Activated CD8-positive, alpha-beta T cell treated with anti-CD3 and anti-CD28 coated beads for 36 hours (primary cell): ENCODE measurements around the gene TRHDE. TPM values are rescaled to one million over a fixed set of nuclear protein-coding genes. Genes with fewer than 3 reads are reported as not detected.

Experiments used
- ATAC-seq: fragments of 200-7000 bp; cut with Tn5 transposase; one replicate; pipeline ENCODE4 v1.10.0; 2021; ENCODE audit warnings: mild to moderate bottlenecking, moderate library complexity
- CTCF ChIA-PET: fragments of 350-600 bp; sonication (Branson Sonifier 250); formaldehyde crosslinking; loops from one replicate; lab custom pipeline; 2021; ENCODE audit warnings: antibody characterized with exemption; lab: Charles Lee
- POLR2A ChIA-PET: fragments of 350-600 bp; sonication (Branson Sonifier 250); formaldehyde crosslinking; loops from one replicate; lab custom pipeline; 2021; ENCODE audit warnings: antibody characterized with exemption; lab: Charles Lee
- DNase-seq: peaks from one replicate; pipeline ENCODE4 v3.0.0-alpha.2; 2020
- H3K27ac Mint-ChIP-seq: one replicate; pipeline ENCODE4 v1.8.0; 2021; ENCODE audit warnings: mild to moderate bottlenecking, mixed read lengths
- H3K27me3 Mint-ChIP-seq: one replicate; pipeline ENCODE4 v1.8.0; 2021; ENCODE audit warnings: mixed read lengths
- H3K36me3 Mint-ChIP-seq: one replicate; pipeline ENCODE4 v1.8.0; 2021; ENCODE audit warnings: low read depth, mixed read lengths
- H3K4me1 Mint-ChIP-seq: one replicate; pipeline ENCODE4 v1.8.0; 2021; ENCODE audit warnings: low read depth, mixed read lengths
- H3K4me3 Mint-ChIP-seq: one replicate; pipeline ENCODE4 v1.8.0; 2021; ENCODE audit warnings: mild to moderate bottlenecking, moderate library complexity, mixed read lengths
- H3K9me3 Mint-ChIP-seq: one replicate; pipeline ENCODE4 v1.8.0; 2021; ENCODE audit warnings: mixed read lengths
- intact Hi-C: fragments of 100-400 bp; cut with micrococcal nuclease; formaldehyde crosslinking; loops from one replicate; pipeline ENCODE4 v1.10.0; 2022
- total RNA-seq, 2 experiments: library from RNA; stranded (reverse); gene quantifications; one replicate each; pipeline ENCODE4 v1.2.3, GENCODE V29; 2021
- TF ChIP-seq, protein P1 (sequence below): fragments of 200-600 bp; IDR thresholded peaks from one replicate; pipeline ENCODE4 v1.8.0; 2022; ENCODE audit warnings: antibody characterized with exemption, mild to moderate bottlenecking

The TRHDE gene
- total RNA-seq, 2 experiments from 2014 or later, result not detected

DNA sequence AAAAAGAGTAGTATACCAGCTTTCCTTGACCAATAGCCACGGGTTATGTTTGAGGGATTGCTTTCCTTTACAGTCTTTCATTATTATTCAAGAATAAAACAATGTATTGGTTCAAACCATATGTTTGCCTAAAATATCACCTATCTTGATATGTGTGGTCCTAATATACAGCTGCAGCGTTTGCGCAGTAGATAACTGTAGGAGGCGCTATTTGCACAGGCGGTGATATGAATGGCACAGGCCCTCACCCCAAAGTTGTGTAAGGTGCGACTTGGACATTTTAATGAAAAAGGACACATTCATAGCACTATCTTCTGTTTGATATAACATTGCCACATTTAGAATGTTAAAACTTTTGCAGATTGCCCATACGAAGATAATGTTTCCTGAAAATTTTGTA, 298.4 kb downstream of the TRHDE start:
- intact Hi-C loops, result no loop called here
- ATAC-seq, result no peak
- Mint-ChIP-seq H3K4me1 (no peaks in the 10 kb centered on the region), H3K27ac (no peak overlapping the region), H3K27me3 (no peaks in the 10 kb centered on the region), H3K4me3 (no peak overlapping the region), H3K36me3 (no peaks in the 10 kb centered on the region), H3K9me3 (peaks cover 3% of the 10 kb centered on the region)
- POLR2A ChIA-PET, result no interaction called here
- TF ChIP-seq, protein P1, sequence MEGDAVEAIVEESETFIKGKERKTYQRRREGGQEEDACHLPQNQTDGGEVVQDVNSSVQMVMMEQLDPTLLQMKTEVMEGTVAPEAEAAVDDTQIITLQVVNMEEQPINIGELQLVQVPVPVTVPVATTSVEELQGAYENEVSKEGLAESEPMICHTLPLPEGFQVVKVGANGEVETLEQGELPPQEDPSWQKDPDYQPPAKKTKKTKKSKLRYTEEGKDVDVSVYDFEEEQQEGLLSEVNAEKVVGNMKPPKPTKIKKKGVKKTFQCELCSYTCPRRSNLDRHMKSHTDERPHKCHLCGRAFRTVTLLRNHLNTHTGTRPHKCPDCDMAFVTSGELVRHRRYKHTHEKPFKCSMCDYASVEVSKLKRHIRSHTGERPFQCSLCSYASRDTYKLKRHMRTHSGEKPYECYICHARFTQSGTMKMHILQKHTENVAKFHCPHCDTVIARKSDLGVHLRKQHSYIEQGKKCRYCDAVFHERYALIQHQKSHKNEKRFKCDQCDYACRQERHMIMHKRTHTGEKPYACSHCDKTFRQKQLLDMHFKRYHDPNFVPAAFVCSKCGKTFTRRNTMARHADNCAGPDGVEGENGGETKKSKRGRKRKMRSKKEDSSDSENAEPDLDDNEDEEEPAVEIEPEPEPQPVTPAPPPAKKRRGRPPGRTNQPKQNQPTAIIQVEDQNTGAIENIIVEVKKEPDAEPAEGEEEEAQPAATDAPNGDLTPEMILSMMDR, result no peak
- CTCF ChIA-PET, result no interaction called here
- no peak for DNase-seq

- DNase-seq, result no peak
- no peak overlapping the region for H3K4me3 Mint-ChIP-seq
- intact Hi-C loops, result no loop called here
- POLR2A ChIA-PET, result no interaction called here
- TF ChIP-seq, protein P1, result no peak
- no peaks in the 10 kb centered on the region for H3K27me3 Mint-ChIP-seq
- CTCF ChIA-PET, result no interaction called here
- peaks cover 5% of the 10 kb centered on the region for H3K9me3 Mint-ChIP-seq
- H3K27ac Mint-ChIP-seq, result no peak overlapping the region
- ATAC-seq, result no peak
- H3K4me1 Mint-ChIP-seq, result no peaks in the 10 kb centered on the region
- H3K36me3 Mint-ChIP-seq, result no peaks in the 10 kb centered on the region
Measured at GRCh38 chr12:72574138-72574537, 302.0 kb downstream of the TRHDE start.

- no peaks in the 10 kb centered on the region for H3K27me3 Mint-ChIP-seq
- no peak overlapping the region for H3K27ac Mint-ChIP-seq
- TF ChIP-seq, protein P1, result no peak
- intact Hi-C loops, result no loop called here
- ATAC-seq (no peak), DNase-seq (no peak)
- POLR2A ChIA-PET, result no interaction called here
- CTCF ChIA-PET, result no interaction called here
- no peak overlapping the region for H3K4me3 Mint-ChIP-seq
- H3K9me3 Mint-ChIP-seq, result peaks cover 3% of the 10 kb centered on the region
- H3K36me3 Mint-ChIP-seq, result no peaks in the 10 kb centered on the region
- no peaks in the 10 kb centered on the region for H3K4me1 Mint-ChIP-seq
Measured at GRCh38 chr12:72578327-72578726, 306.2 kb downstream of the TRHDE start.

- TF ChIP-seq, protein P1, result no peak
- DNase-seq (no peak), ATAC-seq (no peak)
- Mint-ChIP-seq H3K9me3 (peaks cover 4% of the 10 kb centered on the region), H3K27ac (no peak overlapping the region), H3K4me1 (no peaks in the 10 kb centered on the region), H3K4me3 (no peak overlapping the region), H3K27me3 (no peaks in the 10 kb centered on the region), H3K36me3 (no peaks in the 10 kb centered on the region)
- ChIA-PET POLR2A (no interaction called here), CTCF (no interaction called here)
- intact Hi-C loops, result no loop called here
Measured at GRCh38 chr12:72586456-72586855, 314.3 kb downstream of the TRHDE start.

DNA sequence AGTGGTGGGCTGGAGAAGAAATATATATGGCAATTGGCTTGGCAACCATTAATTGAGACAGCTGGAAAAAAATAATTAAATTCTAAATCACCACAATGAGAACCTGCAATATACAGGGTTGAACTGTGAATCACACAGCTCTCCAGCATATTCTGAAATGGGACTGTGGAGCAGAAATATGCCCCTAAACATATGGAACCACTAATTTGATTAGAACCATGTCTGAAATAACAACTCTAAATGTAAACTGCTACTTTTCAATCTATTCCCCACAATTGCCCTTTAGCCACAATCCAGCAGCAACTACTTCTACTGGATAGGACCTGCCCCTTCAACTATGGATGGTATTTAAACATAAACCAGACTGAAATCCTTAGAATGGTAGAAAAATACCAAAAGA, 330.4 kb downstream of the TRHDE start:
- Mint-ChIP-seq H3K9me3 (peaks cover 5% of the 10 kb centered on the region), H3K36me3 (no peaks in the 10 kb centered on the region), H3K27ac (no peak overlapping the region), H3K4me3 (no peak overlapping the region), H3K4me1 (no peaks in the 10 kb centered on the region), H3K27me3 (no peaks in the 10 kb centered on the region)
- no peak for ATAC-seq
- no peak for DNase-seq
- ChIA-PET POLR2A (no interaction called here), CTCF (interaction anchor here (0.9 kb wide), 1 partner anchor 144 kb away, joined by 3 read pairs; no protein-coding TSS in a partner anchor)
- TF ChIP-seq, protein P1, result no peak
- intact Hi-C loops, result no loop called here
